HepG2 (cell line): ENCODE measurements around the gene KIAA0232. TPM values are rescaled to one million over a fixed set of nuclear protein-coding genes. Genes with fewer than 3 reads are reported as not detected.
A peak's percentile ranks its signal among the peaks of the same experiment; 100 is the strongest.

Source experiments
- GABPA ChIP-seq, 2 experiments: IDR thresholded peaks; 2 replicates each; pipeline ENCODE4 v1.6.1; 2011 to 2016; ENCODE audit warnings: low read depth in 2 of 2, low read length in 1 of 2, missing biosample characterization in 1 of 2, missing genetic modification characterization in 1 of 2
- ISL2 ChIP-seq: sonication (generic); formaldehyde crosslinking; IDR thresholded peaks from 2 replicates; pipeline ENCODE4 v1.5.0; 2020; ENCODE audit warnings: missing genetic modification reagents
- KDM5B ChIP-seq: sonication (generic); formaldehyde crosslinking; IDR thresholded peaks from 2 replicates; pipeline ENCODE4 v1.4.0; 2020; ENCODE audit warnings: missing genetic modification reagents, mild to moderate bottlenecking, borderline replicate concordance
- MAFG ChIP-seq: sonication (generic); formaldehyde crosslinking; IDR thresholded peaks from 2 replicates; pipeline ENCODE4 v1.5.1; 2020; ENCODE audit warnings: mild to moderate bottlenecking, missing genetic modification reagents
- NBN ChIP-seq: fragments of 450-650 bp; conservative IDR thresholded peaks from 2 replicates; pipeline ENCODE4 v1.6.1; 2017
- PLRG1 ChIP-seq: fragments of 450-650 bp; conservative IDR thresholded peaks from 2 replicates; pipeline ENCODE4 v1.6.1; 2016
- RBM39 ChIP-seq: fragments of 200-400 bp; formaldehyde crosslinking; IDR thresholded peaks from one replicate; pipeline ENCODE4 v1.6.1; 2018; ENCODE audit warnings: antibody characterized with exemption, mild to moderate bottlenecking, low read depth, low read length; ENCODE audit not compliant: poor library complexity, severe bottlenecking
- REL ChIP-seq: sonication (generic); formaldehyde crosslinking; conservative IDR thresholded peaks from 2 replicates; pipeline ENCODE4 v1.8.0; 2022; ENCODE audit warnings: mild to moderate bottlenecking, missing genetic modification reagents, moderate library complexity
- RXRB ChIP-seq: IDR thresholded peaks from 2 replicates; pipeline ENCODE4 v1.6.1; 2016; ENCODE audit warnings: borderline replicate concordance, missing genetic modification reagents, missing compliant biosample characterization
- SKI ChIP-seq: fragments of 450-650 bp; IDR thresholded peaks from one replicate; pipeline ENCODE4 v1.6.1; 2018; ENCODE audit warnings: mild to moderate bottlenecking; ENCODE audit not compliant: partially characterized antibody
- SMAD9 ChIP-seq: sonication (generic); formaldehyde crosslinking; IDR thresholded peaks from 2 replicates; pipeline ENCODE4 v1.5.1; 2020; ENCODE audit warnings: mild to moderate bottlenecking, missing genetic modification reagents
- SP5 ChIP-seq: IDR thresholded peaks from 2 replicates; pipeline ENCODE4 v1.6.1; 2016; ENCODE audit warnings: low read depth, borderline replicate concordance
- SYNCRIP ChIP-seq: fragments of 200-400 bp; formaldehyde crosslinking; IDR thresholded peaks from 2 replicates; pipeline ENCODE4 v1.6.1; 2018; ENCODE audit warnings: mild to moderate bottlenecking, low read depth, low read length; ENCODE audit not compliant: insufficient read depth
- WIZ ChIP-seq: sonication (generic); formaldehyde crosslinking; IDR thresholded peaks from 2 replicates; pipeline ENCODE4 v1.5.1; 2020; ENCODE audit warnings: mild to moderate bottlenecking, missing genetic modification reagents
- ZMYM3 ChIP-seq: sonication (generic); formaldehyde crosslinking; IDR thresholded peaks from 2 replicates; pipeline ENCODE4 v1.5.1; 2020; ENCODE audit warnings: mild to moderate bottlenecking, missing genetic modification reagents
- ZNF253 ChIP-seq: sonication (generic); formaldehyde crosslinking; IDR thresholded peaks from 2 replicates; pipeline ENCODE4 v1.8.0; 2022; ENCODE audit warnings: mild to moderate bottlenecking, missing genetic modification reagents, borderline replicate concordance
- ZNF577 ChIP-seq: sonication (generic); formaldehyde crosslinking; IDR thresholded peaks from 2 replicates; pipeline ENCODE4 v1.4.0; 2020; ENCODE audit warnings: mild to moderate bottlenecking, low read depth, missing genetic modification reagents, borderline replicate concordance
- ZNF678 ChIP-seq: sonication (generic); formaldehyde crosslinking; IDR thresholded peaks from 2 replicates; pipeline ENCODE4 v1.4.0; 2020; ENCODE audit warnings: mild to moderate bottlenecking, missing genetic modification reagents
- polyA plus RNA-seq, 8 experiments: library from polyadenylated mRNA; depleted of rRNA in 3 of 8; stranded (reverse) in 7 of 8; unstranded in 1 of 8; fragments of >200 nt; fragmentation: Illumina TruSeq in 4 of 8; extraction: Trizol in 4 of 8; gene quantifications; 2 replicates each; pipeline versions ENCODE4 v1.2.1 to v1.2.3, GENCODE V29; 2011 to 2016; ENCODE audit warnings: low read depth in 4 of 8, missing spikeins in 1 of 8, mixed read lengths in 1 of 8; ENCODE audit not compliant: insufficient read depth in 1 of 8
- total RNA-seq, 5 experiments: library from RNA; depleted of rRNA; stranded (reverse); fragments of >200 nt; fragmentation: Illumina TruSeq; extraction: Trizol; gene quantifications; 2 replicates each; pipeline ENCODE4 v1.2.3, GENCODE V29; 2016; ENCODE audit warnings: low read depth in 1 of 5
- TF ChIP-seq, protein P1 (sequence below), 2 experiments: IDR thresholded peaks; 2 replicates each; pipeline ENCODE4 v1.6.1; 2011 to 2012; ENCODE audit warnings: low read length in 2 of 2, borderline replicate concordance in 1 of 2, low read depth in 1 of 2, mild to moderate bottlenecking in 1 of 2, moderate library complexity in 1 of 2
- TF ChIP-seq, protein P2 (sequence below): sonication (generic); formaldehyde crosslinking; IDR thresholded peaks from 2 replicates; pipeline ENCODE4 v1.8.0; 2022; ENCODE audit warnings: mild to moderate bottlenecking, missing genetic modification reagents, borderline replicate concordance
- TF ChIP-seq, protein P3 (sequence below): sonication (generic); formaldehyde crosslinking; IDR thresholded peaks from 2 replicates; pipeline ENCODE4 v1.5.0; 2020; ENCODE audit warnings: missing genetic modification reagents
- TF ChIP-seq, protein P4 (sequence below): sonication (generic); formaldehyde crosslinking; IDR thresholded peaks from 2 replicates; pipeline ENCODE4 v1.5.0; 2020; ENCODE audit warnings: missing genetic modification reagents

The KIAA0232 gene
- total and polyA plus RNA-seq, 2 of the 13 experiments (the other 11 are each of a cell fraction or from before 2014, with no cell fraction given) = 7.8 to 17.1 TPM

DNA sequence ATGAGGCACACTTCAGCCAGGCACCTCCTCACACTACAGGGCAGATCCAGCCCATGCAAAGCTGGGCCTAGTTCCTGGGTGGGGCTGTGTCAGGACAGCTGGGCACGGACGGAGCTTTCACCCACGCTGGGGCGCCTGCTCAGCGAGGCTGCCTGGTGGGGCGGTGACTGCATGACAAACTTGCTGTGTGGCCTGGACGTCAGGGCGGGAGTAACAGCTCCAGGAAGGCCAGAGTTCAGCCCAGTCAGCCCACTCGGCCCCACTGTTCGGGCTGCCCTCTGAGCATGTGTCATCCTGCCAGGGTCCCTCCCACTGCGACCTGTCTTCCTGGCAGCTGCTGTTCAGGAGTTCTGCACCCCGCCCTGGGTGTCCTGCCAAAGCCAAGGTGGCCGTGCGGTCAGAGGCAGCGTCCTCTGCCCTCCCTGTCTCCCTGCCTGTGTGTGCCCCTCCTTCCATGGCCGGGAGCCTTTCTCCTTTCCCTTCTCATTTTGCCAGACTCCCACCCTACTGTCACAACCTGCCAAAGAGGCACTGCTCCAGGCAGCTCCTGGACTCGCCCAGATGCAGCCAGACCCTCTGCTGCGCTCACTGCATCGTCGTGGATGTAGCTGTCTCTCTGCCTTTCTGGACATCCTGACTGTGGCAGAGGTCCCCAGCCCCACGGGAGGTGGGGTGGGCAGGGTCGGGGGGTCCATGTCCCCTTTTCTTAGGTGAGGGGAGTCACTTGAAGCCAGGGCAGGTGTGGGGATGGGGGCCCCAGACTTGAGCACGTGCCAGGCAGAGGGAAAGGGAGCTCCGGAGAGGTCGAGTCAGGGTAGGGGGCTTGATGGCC lies 33.0 kb upstream of the KIAA0232 start (continued):
- TF ChIP-seq, protein P1, sequence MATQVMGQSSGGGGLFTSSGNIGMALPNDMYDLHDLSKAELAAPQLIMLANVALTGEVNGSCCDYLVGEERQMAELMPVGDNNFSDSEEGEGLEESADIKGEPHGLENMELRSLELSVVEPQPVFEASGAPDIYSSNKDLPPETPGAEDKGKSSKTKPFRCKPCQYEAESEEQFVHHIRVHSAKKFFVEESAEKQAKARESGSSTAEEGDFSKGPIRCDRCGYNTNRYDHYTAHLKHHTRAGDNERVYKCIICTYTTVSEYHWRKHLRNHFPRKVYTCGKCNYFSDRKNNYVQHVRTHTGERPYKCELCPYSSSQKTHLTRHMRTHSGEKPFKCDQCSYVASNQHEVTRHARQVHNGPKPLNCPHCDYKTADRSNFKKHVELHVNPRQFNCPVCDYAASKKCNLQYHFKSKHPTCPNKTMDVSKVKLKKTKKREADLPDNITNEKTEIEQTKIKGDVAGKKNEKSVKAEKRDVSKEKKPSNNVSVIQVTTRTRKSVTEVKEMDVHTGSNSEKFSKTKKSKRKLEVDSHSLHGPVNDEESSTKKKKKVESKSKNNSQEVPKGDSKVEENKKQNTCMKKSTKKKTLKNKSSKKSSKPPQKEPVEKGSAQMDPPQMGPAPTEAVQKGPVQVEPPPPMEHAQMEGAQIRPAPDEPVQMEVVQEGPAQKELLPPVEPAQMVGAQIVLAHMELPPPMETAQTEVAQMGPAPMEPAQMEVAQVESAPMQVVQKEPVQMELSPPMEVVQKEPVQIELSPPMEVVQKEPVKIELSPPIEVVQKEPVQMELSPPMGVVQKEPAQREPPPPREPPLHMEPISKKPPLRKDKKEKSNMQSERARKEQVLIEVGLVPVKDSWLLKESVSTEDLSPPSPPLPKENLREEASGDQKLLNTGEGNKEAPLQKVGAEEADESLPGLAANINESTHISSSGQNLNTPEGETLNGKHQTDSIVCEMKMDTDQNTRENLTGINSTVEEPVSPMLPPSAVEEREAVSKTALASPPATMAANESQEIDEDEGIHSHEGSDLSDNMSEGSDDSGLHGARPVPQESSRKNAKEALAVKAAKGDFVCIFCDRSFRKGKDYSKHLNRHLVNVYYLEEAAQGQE (IDR thresholded peaks at IDR 0.05; ENCODE audit: borderline replicate concordance in 1 of 2, low read depth in 1 of 2, low read length in 2 of 2) = peak in 1 of 2 experiments; percentile 26; a peak in 1 of 4 replicates
- TF ChIP-seq, protein P2, sequence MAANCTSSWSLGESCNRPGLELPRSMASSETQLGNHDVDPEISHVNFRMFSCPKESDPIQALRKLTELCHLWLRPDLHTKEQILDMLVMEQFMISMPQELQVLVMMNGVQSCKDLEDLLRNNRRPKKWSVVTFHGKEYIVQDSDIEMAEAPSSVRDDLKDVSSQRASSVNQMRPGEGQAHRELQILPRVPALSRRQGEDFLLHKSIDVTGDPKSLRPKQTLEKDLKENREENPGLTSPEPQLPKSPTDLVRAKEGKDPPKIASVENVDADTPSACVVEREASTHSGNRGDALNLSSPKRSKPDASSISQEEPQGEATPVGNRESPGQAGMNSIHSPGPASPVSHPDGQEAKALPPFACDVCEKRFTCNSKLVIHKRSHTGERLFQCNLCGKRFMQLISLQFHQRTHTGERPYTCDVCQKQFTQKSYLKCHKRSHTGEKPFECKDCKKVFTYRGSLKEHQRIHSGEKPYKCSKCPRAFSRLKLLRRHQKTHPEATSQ = no peak
- TF ChIP-seq GABPA (IDR thresholded peaks at IDR 0.05; ENCODE audit: low read depth, low read length) = no peak
- no peak for TF ChIP-seq GABPA (CRISPR knock-in tag; IDR thresholded peaks at IDR 0.05; ENCODE audit: low read depth)
- TF ChIP-seq, protein P3, sequence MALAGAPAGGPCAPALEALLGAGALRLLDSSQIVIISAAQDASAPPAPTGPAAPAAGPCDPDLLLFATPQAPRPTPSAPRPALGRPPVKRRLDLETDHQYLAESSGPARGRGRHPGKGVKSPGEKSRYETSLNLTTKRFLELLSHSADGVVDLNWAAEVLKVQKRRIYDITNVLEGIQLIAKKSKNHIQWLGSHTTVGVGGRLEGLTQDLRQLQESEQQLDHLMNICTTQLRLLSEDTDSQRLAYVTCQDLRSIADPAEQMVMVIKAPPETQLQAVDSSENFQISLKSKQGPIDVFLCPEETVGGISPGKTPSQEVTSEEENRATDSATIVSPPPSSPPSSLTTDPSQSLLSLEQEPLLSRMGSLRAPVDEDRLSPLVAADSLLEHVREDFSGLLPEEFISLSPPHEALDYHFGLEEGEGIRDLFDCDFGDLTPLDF (CRISPR knock-in tag) = peak; percentile 69; the same call in 1 of the 2 replicates
- TF ChIP-seq MAFG (CRISPR knock-in tag) = no peak
- no peak for TF ChIP-seq SMAD9
- TF ChIP-seq SP5 (CRISPR knock-in tag) = peak; percentile 96
- TF ChIP-seq, protein P4, sequence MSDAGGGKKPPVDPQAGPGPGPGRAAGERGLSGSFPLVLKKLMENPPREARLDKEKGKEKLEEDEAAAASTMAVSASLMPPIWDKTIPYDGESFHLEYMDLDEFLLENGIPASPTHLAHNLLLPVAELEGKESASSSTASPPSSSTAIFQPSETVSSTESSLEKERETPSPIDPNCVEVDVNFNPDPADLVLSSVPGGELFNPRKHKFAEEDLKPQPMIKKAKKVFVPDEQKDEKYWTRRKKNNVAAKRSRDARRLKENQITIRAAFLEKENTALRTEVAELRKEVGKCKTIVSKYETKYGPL (CRISPR knock-in tag) = no peak
- TF ChIP-seq NBN = no peak
- TF ChIP-seq PLRG1 = no peak
- no peak for TF ChIP-seq ZNF678 (CRISPR knock-in tag)
- TF ChIP-seq ISL2 (CRISPR knock-in tag) = peak; percentile 53; the same call in 1 of the 2 replicates
- peak; percentile 21 for TF ChIP-seq RBM39
- TF ChIP-seq SYNCRIP = no peak
- TF ChIP-seq REL (CRISPR knock-in tag) = no peak
- peak; percentile 69; the same call in 1 of the 2 replicates for TF ChIP-seq KDM5B (CRISPR knock-in tag)
- TF ChIP-seq WIZ (CRISPR knock-in tag) = 0 out of 2 replicates have a peak, but pooled peaks have one; percentile 66
- no peak for TF ChIP-seq ZNF577
- peak; percentile 86; the same call in 1 of the 2 replicates for TF ChIP-seq ZMYM3 (CRISPR knock-in tag)
- peak; percentile 90 for TF ChIP-seq RXRB (CRISPR knock-in tag)
- TF ChIP-seq ZNF253 (CRISPR knock-in tag) = 0 out of 2 replicates have a peak, but pooled peaks have one; percentile 30
- TF ChIP-seq SKI = peak; percentile 85
